ENCODE data around the gene GALK1. TPM values are rescaled to one million over a fixed set of nuclear protein-coding genes. Genes with fewer than 3 reads are reported as not detected.

GALK1 gene
- polyA plus RNA-seq, 1 donor (not counting 4 experiments of a cell fraction or from before 2014, with no cell fraction given), result 1.3 TPM

DNA sequence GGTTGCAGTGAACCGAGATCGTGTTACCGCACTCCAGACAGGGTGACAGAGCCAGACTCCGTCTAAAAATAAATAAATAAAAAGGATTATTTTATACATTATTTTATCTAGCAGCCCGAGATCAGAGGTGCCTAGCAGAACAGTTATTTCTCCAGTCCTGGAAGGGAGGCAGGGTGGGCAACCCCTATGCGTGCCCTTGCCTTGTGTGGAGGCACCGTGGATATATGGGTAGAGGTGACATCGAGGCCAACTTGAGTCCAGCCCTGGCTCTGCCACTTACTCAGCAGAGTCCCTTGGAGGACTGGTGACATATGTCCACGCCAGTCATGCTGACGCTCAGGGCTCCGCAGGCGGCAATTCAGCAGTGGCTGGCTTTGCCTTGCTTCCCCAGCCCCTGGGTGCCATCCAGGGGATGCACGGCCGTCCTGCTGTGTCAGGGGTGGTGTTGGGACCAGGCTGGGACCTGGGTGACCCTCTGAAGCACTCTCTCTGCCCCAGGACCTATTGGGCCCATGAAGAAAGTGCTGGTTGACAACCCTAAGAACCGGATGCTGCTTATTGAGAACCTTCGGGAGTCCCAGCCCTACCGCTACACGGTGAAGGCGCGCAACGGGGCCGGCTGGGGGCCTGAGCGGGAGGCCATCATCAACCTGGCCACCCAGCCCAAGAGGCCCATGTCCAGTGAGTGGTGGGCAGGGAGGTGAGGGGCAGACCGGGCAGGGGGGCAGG lies 13.2 kb downstream of the GALK1 start:
- H3K27me3 ChIP-seq (ENCODE audit: control insufficient read depth, extremely low read depth, insufficient read depth, low read length), result no peaks in the 10 kb centered on the region
- dilution Hi-C loops (cut with MboI; ENCODE audit: extremely low pct_ligation_motif_present, low sequenced_read_pairs), result no loop called here
- TF ChIP-seq, protein P1, sequence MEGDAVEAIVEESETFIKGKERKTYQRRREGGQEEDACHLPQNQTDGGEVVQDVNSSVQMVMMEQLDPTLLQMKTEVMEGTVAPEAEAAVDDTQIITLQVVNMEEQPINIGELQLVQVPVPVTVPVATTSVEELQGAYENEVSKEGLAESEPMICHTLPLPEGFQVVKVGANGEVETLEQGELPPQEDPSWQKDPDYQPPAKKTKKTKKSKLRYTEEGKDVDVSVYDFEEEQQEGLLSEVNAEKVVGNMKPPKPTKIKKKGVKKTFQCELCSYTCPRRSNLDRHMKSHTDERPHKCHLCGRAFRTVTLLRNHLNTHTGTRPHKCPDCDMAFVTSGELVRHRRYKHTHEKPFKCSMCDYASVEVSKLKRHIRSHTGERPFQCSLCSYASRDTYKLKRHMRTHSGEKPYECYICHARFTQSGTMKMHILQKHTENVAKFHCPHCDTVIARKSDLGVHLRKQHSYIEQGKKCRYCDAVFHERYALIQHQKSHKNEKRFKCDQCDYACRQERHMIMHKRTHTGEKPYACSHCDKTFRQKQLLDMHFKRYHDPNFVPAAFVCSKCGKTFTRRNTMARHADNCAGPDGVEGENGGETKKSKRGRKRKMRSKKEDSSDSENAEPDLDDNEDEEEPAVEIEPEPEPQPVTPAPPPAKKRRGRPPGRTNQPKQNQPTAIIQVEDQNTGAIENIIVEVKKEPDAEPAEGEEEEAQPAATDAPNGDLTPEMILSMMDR (optimal IDR thresholded peaks at IDR 0.05 in 1 of 3, IDR thresholded peaks at IDR 0.05 in 1 of 3, conservative IDR thresholded peaks at IDR 0.05 in 1 of 3; ENCODE audit: extremely low read depth in 1 of 3, insufficient read depth in 2 of 3, low read length in 3 of 3), result no peak
- TF ChIP-seq EZH2 (IDR thresholded peaks at IDR 0.05; ENCODE audit: low read length), result no peak
- no peaks in the 10 kb centered on the region for H3K9me1 ChIP-seq (ENCODE audit: control insufficient read depth, extremely low read depth, insufficient read depth, low read length)
- peaks cover 21% of the 10 kb centered on the region for H3K79me2 ChIP-seq (ENCODE audit: control insufficient read depth, insufficient read depth, low read length)
- H3K36me3 ChIP-seq (ENCODE audit: control insufficient read depth in 2 of 2, extremely low read depth in 1 of 2, insufficient read depth in 2 of 2, low read length in 2 of 2), result peaks cover 61 to 86% of the 10 kb centered on the region in 2 experiments
- peaks cover 83% of the 10 kb centered on the region for H4K20me1 ChIP-seq (ENCODE audit: control insufficient read depth, extremely low read depth, insufficient read depth, low read length)
- H3K4me2 ChIP-seq (ENCODE audit: control insufficient read depth, extremely low read depth, insufficient read depth, low read depth, low read length), result no peak overlapping the region
- no peak for DNase-seq (ENCODE audit: low read depth, low spot score)
- no peak overlapping the region for H3K9ac ChIP-seq (ENCODE audit: control insufficient read depth, extremely low read depth, insufficient read depth, low read length)
- H3K4me3 ChIP-seq (ENCODE audit: control insufficient read depth in 2 of 3, extremely low read depth in 1 of 3, insufficient read depth in 2 of 3, low read depth in 1 of 3, low read length in 3 of 3), result no peak overlapping the region
- no peak overlapping the region for H3K27ac ChIP-seq (ENCODE audit: control insufficient read depth, insufficient read depth, low read length)
- FAIRE-seq, result no peak
- H2AFZ ChIP-seq (ENCODE audit: control insufficient read depth, low read length), result no peak overlapping the region
- H3K4me1 ChIP-seq (ENCODE audit: control insufficient read depth, extremely low read depth, insufficient read depth, low read length), result no peaks in the 10 kb centered on the region
- no peaks in the 10 kb centered on the region for H3K9me3 ChIP-seq (ENCODE audit: control insufficient read depth, low read depth, low read length)

DNA sequence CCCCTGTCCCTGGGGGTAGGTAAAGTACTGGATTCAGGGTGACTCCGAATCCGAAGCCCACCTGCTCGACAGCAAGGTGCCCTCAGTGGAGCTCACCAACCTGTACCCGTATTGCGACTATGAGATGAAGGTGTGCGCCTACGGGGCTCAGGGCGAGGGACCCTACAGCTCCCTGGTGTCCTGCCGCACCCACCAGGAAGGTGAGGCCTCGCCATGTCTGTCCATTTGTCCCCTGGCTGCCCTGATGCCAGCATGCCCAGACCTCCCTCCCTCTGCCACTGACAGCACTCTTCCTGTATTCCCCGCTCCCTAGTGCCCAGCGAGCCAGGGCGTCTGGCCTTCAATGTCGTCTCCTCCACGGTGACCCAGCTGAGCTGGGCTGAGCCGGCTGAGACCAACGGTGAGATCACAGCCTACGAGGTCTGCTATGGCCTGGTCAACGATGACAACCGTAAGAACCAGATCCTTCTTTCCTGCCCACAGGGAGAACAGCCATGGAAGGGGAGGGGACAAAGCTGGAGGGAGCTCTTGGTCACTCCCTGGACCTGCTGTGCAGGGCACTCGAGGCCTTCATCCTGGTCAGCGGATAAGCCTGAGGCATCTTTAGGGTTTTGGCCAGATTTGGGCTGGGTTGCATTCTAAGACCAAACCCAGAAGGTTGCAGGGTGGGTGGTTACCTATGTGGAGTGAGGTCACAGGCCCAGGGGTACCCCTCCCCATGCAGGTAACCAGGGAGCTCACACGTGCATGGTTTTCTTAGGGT lies 14.2 kb downstream of the GALK1 start:
- DNase-seq (ENCODE audit: low read depth, low spot score) (no peak), FAIRE-seq (no peak)
- H3K9me3 ChIP-seq (ENCODE audit: control insufficient read depth, low read depth, low read length), result no peaks in the 10 kb centered on the region
- H3K36me3 ChIP-seq (ENCODE audit: control insufficient read depth in 2 of 2, extremely low read depth in 1 of 2, insufficient read depth in 2 of 2, low read length in 2 of 2), result peaks cover 55 to 79% of the 10 kb centered on the region in 2 experiments
- dilution Hi-C loops (cut with MboI; ENCODE audit: extremely low pct_ligation_motif_present, low sequenced_read_pairs), result no loop called here
- H3K4me3 ChIP-seq (ENCODE audit: control insufficient read depth in 2 of 3, extremely low read depth in 1 of 3, insufficient read depth in 2 of 3, low read depth in 1 of 3, low read length in 3 of 3), result no peak overlapping the region
- no peak overlapping the region for H2AFZ ChIP-seq (ENCODE audit: control insufficient read depth, low read length)
- no peak overlapping the region for H3K27ac ChIP-seq (ENCODE audit: control insufficient read depth, insufficient read depth, low read length)
- H3K4me1 ChIP-seq (ENCODE audit: control insufficient read depth, extremely low read depth, insufficient read depth, low read length), result no peaks in the 10 kb centered on the region
- H3K4me2 ChIP-seq (ENCODE audit: control insufficient read depth, extremely low read depth, insufficient read depth, low read depth, low read length), result no peak overlapping the region
- H4K20me1 ChIP-seq (ENCODE audit: control insufficient read depth, extremely low read depth, insufficient read depth, low read length), result peaks cover 79% of the 10 kb centered on the region
- TF ChIP-seq, protein P1 (optimal IDR thresholded peaks at IDR 0.05 in 1 of 3, IDR thresholded peaks at IDR 0.05 in 1 of 3, conservative IDR thresholded peaks at IDR 0.05 in 1 of 3; ENCODE audit: extremely low read depth in 1 of 3, insufficient read depth in 2 of 3, low read length in 3 of 3), result no peak
- TF ChIP-seq EZH2 (IDR thresholded peaks at IDR 0.05; ENCODE audit: low read length), result no peak
- peaks cover 23% of the 10 kb centered on the region for H3K79me2 ChIP-seq (ENCODE audit: control insufficient read depth, insufficient read depth, low read length)
- no peak overlapping the region for H3K9ac ChIP-seq (ENCODE audit: control insufficient read depth, extremely low read depth, insufficient read depth, low read length)
- no peaks in the 10 kb centered on the region for H3K27me3 ChIP-seq (ENCODE audit: control insufficient read depth, extremely low read depth, insufficient read depth, low read length)
- no peaks in the 10 kb centered on the region for H3K9me1 ChIP-seq (ENCODE audit: control insufficient read depth, extremely low read depth, insufficient read depth, low read length)
